Measurements from ENCODE around the gene ZCRB1.

DNA sequence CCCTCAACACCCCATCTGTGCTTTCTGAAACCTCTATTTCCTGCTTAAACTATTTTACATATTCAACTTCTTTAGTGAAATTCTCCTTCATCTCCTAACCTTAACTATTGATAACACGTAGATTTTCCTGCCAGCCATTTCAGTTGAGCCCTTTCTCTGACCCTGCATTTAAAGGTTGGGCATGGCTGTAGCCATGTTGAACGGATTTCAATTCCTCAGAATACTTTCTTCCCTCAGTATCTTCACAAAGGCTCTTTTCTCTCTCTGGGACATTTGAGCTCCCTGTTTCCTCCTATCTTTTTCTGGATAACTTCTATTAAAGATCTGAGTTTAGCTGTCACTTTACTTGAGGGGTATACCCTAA is 1.3 kb upstream of the ZCRB1 start:
- TF ChIP-seq POLR2A (IDR thresholded peaks at IDR 0.05; ENCODE audit: low read length) (no peak), RAD21 (conservative IDR thresholded peaks at IDR 0.05 in 1 of 2, IDR thresholded peaks at IDR 0.05 in 1 of 2) (no peak), MAZ (IDR thresholded peaks at IDR 0.05; ENCODE audit: borderline replicate concordance, low read depth, low read length) (no peak), ZC3H11A (IDR thresholded peaks at IDR 0.05) (no peak), MAFK (IDR thresholded peaks at IDR 0.05; ENCODE audit: partially characterized antibody) (no peak), CHD2 (IDR thresholded peaks at IDR 0.05; ENCODE audit: low read length, partially characterized antibody) (no peak), JUNB (IDR thresholded peaks at IDR 0.05) (no peak), GATA3 (IDR thresholded peaks at IDR 0.05; ENCODE audit: borderline replicate concordance) (no peak)
- TF ChIP-seq, protein P1, sequence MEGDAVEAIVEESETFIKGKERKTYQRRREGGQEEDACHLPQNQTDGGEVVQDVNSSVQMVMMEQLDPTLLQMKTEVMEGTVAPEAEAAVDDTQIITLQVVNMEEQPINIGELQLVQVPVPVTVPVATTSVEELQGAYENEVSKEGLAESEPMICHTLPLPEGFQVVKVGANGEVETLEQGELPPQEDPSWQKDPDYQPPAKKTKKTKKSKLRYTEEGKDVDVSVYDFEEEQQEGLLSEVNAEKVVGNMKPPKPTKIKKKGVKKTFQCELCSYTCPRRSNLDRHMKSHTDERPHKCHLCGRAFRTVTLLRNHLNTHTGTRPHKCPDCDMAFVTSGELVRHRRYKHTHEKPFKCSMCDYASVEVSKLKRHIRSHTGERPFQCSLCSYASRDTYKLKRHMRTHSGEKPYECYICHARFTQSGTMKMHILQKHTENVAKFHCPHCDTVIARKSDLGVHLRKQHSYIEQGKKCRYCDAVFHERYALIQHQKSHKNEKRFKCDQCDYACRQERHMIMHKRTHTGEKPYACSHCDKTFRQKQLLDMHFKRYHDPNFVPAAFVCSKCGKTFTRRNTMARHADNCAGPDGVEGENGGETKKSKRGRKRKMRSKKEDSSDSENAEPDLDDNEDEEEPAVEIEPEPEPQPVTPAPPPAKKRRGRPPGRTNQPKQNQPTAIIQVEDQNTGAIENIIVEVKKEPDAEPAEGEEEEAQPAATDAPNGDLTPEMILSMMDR (IDR thresholded peaks at IDR 0.05) = no peak

Data from A549 (cell line).